ENCODE results near the gene RADIL. TPM values are rescaled to one million over a fixed set of nuclear protein-coding genes. Genes with fewer than 3 reads are reported as not detected.

The RADIL gene
- total RNA-seq, 1 experiment from 2014 or later: 5.6 TPM

DNA sequence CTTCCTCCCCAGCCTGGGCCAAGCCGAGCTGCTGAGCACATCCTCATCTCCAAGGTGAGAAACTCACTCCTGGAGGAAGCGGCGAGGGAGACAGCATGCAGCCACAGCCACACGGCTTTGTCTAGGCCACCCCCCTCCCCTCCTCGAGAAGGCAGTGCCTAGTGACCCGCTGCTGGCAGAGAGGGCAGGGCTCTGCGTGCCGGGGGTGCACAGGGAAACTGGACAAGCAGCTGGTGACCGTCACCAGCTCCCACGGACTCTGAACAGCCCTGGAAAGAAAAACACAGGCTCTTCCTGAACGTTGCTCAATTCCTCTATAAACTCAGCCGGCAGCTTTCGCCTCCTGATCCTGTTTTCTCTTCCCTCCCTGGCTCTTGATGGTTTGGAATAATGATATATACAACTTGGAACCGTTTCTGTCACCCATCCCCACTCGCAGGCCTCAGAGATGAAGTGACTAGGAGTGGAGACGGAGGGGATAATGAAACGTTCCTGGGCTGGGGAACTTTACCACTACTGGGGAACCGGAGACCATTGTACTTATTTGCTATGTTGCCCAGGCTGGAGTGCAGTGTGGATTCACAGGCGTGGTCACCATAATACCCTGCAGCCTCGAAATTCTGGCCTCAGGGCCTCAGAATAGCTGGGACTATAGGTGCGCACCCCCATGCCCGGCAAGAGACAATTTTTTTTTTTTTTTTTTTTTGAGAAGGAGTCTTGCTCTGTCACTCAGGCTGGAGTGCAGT, 41.0 kb downstream of the RADIL start:
- no peak for ATAC-seq

DNA sequence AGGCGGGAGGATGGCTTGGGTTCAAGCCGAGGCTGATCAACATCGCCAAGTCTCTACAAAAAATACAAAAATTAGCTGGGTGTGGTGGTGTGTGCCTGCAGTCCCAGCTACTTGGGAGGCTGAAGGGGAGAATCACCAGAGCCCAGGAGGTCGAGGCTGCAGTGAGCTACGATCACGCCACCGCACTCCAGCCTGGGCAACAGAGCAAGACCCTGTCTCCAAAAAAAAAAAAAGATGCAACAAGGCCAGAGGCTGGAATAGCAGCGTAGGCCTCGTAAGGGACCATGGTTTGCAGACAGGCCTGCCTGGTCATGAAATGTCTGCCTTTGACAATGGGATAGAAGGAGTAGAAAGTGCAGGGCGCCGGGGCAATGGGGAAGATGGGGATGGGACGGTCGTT, 41.7 kb downstream of the RADIL start:
- TF ChIP-seq EZH2 (IDR thresholded peaks at IDR 0.05; ENCODE audit: low read length, unreplicated experiment) (no peak), EZH2phosphoT487 (IDR thresholded peaks at IDR 0.05; ENCODE audit: borderline replicate concordance, low read length) (no peak)
- TF ChIP-seq, protein P1, sequence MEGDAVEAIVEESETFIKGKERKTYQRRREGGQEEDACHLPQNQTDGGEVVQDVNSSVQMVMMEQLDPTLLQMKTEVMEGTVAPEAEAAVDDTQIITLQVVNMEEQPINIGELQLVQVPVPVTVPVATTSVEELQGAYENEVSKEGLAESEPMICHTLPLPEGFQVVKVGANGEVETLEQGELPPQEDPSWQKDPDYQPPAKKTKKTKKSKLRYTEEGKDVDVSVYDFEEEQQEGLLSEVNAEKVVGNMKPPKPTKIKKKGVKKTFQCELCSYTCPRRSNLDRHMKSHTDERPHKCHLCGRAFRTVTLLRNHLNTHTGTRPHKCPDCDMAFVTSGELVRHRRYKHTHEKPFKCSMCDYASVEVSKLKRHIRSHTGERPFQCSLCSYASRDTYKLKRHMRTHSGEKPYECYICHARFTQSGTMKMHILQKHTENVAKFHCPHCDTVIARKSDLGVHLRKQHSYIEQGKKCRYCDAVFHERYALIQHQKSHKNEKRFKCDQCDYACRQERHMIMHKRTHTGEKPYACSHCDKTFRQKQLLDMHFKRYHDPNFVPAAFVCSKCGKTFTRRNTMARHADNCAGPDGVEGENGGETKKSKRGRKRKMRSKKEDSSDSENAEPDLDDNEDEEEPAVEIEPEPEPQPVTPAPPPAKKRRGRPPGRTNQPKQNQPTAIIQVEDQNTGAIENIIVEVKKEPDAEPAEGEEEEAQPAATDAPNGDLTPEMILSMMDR (conservative IDR thresholded peaks at IDR 0.05; ENCODE audit: low read depth, low read length): no peak
- H3K36me3 ChIP-seq (ENCODE audit: low read depth, low read length): no peaks in the 10 kb centered on the region
- H2AFZ ChIP-seq (ENCODE audit: low read length): no peak overlapping the region
- no peaks in the 10 kb centered on the region for H4K20me1 ChIP-seq (ENCODE audit: low read length)
- H3K9ac ChIP-seq (ENCODE audit: low read length): no peak overlapping the region
- no peak overlapping the region for H3K4me3 ChIP-seq (ENCODE audit: low read length)
- H3K27ac ChIP-seq (ENCODE audit: low read length): no peak overlapping the region
- intact Hi-C loops (cut with micrococcal nuclease): no loop called here
- H3K27me3 ChIP-seq (ENCODE audit: low read length): no peaks in the 10 kb centered on the region
- DNase-seq (no peak), ATAC-seq (no peak)
- no peaks in the 10 kb centered on the region for H3K4me1 ChIP-seq (ENCODE audit: insufficient read depth, low read length)
- H3F3A ChIP-seq (ENCODE audit: low read length, unreplicated experiment): no peaks in the 10 kb centered on the region
- CTCF ChIA-PET: no interaction called here
- no peaks in the 10 kb centered on the region for H3K9me3 ChIP-seq (ENCODE audit: low read length)
- BruUV-seq (replicated peaks): no TSS peak
- H3K4me2 ChIP-seq (ENCODE audit: low read length): no peak overlapping the region
- POLR2A ChIA-PET (ENCODE audit: unreplicated experiment): no interaction called here
- no peaks in the 10 kb centered on the region for H3K79me2 ChIP-seq (ENCODE audit: low read length)
- no peaks in the 10 kb centered on the region for H3K9me2 ChIP-seq (replicated peaks; ENCODE audit: low read length)

More for the DNA sequence above, 41.0 kb downstream of the RADIL start:
- Histone ChIP-seq H3K79me2 (ENCODE audit: low read length) (no peaks in the 10 kb centered on the region), H3F3A (ENCODE audit: low read length, unreplicated experiment) (no peaks in the 10 kb centered on the region), H3K36me3 (ENCODE audit: low read depth, low read length) (no peaks in the 10 kb centered on the region), H3K4me3 (ENCODE audit: low read length) (no peak overlapping the region), H3K27me3 (ENCODE audit: low read length) (no peaks in the 10 kb centered on the region), H3K9me3 (ENCODE audit: low read length) (no peaks in the 10 kb centered on the region), H4K20me1 (ENCODE audit: low read length) (no peaks in the 10 kb centered on the region), H3K27ac (ENCODE audit: low read length) (no peak overlapping the region), H3K9ac (ENCODE audit: low read length) (no peak overlapping the region), H3K4me2 (ENCODE audit: low read length) (no peak overlapping the region), H3K9me2 (replicated peaks; ENCODE audit: low read length) (no peaks in the 10 kb centered on the region), H3K4me1 (ENCODE audit: insufficient read depth, low read length) (no peaks in the 10 kb centered on the region), H2AFZ (ENCODE audit: low read length) (no peak overlapping the region)
- no TSS peak for BruUV-seq (replicated peaks)
- TF ChIP-seq, protein P1 (conservative IDR thresholded peaks at IDR 0.05; ENCODE audit: low read depth, low read length): no peak
- TF ChIP-seq EZH2phosphoT487 (IDR thresholded peaks at IDR 0.05; ENCODE audit: borderline replicate concordance, low read length) (no peak), EZH2 (IDR thresholded peaks at IDR 0.05; ENCODE audit: low read length, unreplicated experiment) (no peak)
- DNase-seq: no peak
- ChIA-PET POLR2A (ENCODE audit: unreplicated experiment) (no interaction called here), CTCF (no interaction called here)
- intact Hi-C loops (cut with micrococcal nuclease): no loop called here

DNA sequence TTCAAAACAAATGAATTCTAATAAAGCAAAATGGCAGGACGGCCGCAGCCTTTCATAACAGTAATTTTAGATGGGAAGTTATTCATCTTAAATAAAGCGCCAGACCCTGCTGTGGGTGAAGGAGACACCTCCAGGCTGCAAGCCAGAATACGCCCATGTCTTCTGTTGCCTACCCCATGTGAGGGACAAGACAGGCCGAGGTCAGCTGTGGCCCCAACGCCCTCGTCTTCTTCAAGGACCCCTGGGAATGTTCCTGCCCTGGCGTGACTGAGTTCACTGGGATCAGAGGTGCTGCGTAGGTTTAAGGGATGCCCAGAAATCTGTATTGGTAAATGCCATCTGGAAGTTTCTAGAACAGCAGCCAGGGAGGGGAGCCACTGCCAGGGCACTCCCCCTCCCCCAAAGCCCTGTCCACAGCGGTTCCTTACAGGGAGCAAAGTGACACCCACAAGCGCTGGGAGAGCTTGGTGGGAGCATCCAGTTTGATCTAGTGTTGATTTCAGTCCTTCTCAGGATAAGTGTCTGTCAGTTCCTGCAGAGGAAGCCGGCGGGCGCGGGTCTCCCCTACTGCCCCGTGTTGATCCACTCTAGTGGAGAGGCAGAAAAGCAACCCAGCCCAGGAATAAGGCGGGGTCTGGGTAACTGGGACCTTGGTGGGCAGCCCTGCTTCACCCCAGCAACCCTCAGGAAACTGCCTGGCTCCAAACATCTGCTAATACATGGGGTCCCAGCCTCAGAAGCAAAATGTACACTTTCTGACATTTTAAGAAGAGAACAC, 42.3 kb downstream of the RADIL start:
- Histone ChIP-seq H4K20me1 (ENCODE audit: low read length) (no peaks in the 10 kb centered on the region), H3K9ac (ENCODE audit: low read length) (no peak overlapping the region), H3K4me2 (ENCODE audit: low read length) (no peak overlapping the region), H3K27ac (ENCODE audit: low read length) (no peak overlapping the region), H3K9me2 (replicated peaks; ENCODE audit: low read length) (no peaks in the 10 kb centered on the region), H3K4me1 (ENCODE audit: insufficient read depth, low read length) (no peaks in the 10 kb centered on the region), H2AFZ (ENCODE audit: low read length) (no peak overlapping the region), H3K79me2 (ENCODE audit: low read length) (no peaks in the 10 kb centered on the region), H3F3A (ENCODE audit: low read length, unreplicated experiment) (no peaks in the 10 kb centered on the region), H3K27me3 (ENCODE audit: low read length) (no peaks in the 10 kb centered on the region), H3K4me3 (ENCODE audit: low read length) (no peak overlapping the region), H3K36me3 (ENCODE audit: low read depth, low read length) (no peaks in the 10 kb centered on the region), H3K9me3 (ENCODE audit: low read length) (no peaks in the 10 kb centered on the region)
- DNase-seq: no peak
- BruUV-seq (replicated peaks): no TSS peak
- no peak for ATAC-seq
- intact Hi-C loops (cut with micrococcal nuclease): no loop called here
- TF ChIP-seq EZH2 (IDR thresholded peaks at IDR 0.05; ENCODE audit: low read length, unreplicated experiment): no peak
- no peak for TF ChIP-seq EZH2phosphoT487 (IDR thresholded peaks at IDR 0.05; ENCODE audit: borderline replicate concordance, low read length)
- TF ChIP-seq, protein P1 (conservative IDR thresholded peaks at IDR 0.05; ENCODE audit: low read depth, low read length): no peak
- CTCF ChIA-PET: no interaction called here
- POLR2A ChIA-PET (ENCODE audit: unreplicated experiment): no interaction called here

Measured in PC-3 (cell line).